Fibroblast of lung (primary cell): Measurements from ENCODE around the gene HEPN1.

Experiments
- CTCF ChIP-seq, 2 donors: IDR thresholded peaks in 1 of 2; conservative IDR thresholded peaks in 1 of 2; 1 replicate in 1 of 2; 2 replicates in 1 of 2; pipeline ENCODE4 v1.5.1; 2011 to 2012; ENCODE audit warnings: low read length in 2 of 2, control low read depth in 1 of 2, inconsistent platforms in 1 of 2, low read depth in 1 of 2, mild to moderate bottlenecking in 1 of 2
- EZH2 ChIP-seq: IDR thresholded peaks from 2 replicates; pipeline ENCODE4 v1.5.1; 2012; ENCODE audit warnings: low read length, control low read depth, mild to moderate bottlenecking; ENCODE audit errors: missing control alignments

GRCh38 chr11:124898711-124899110 lies 20.3 kb upstream of the HEPN1 start:
- TF ChIP-seq CTCF (conservative IDR thresholded peaks at IDR 0.05 in 1 of 2, IDR thresholded peaks at IDR 0.05 in 1 of 2; ENCODE audit: low read depth in 1 of 2, low read length in 2 of 2) (no peak), EZH2 (no peak)
